PFSK-1 (cell line): Measurements from ENCODE around the gene PPP2R1B.

Experiments
- POLR2AphosphoS5 ChIP-seq: IDR thresholded peaks from 2 replicates; pipeline ENCODE4 v1.6.1; 2012; ENCODE audit warnings: low read depth, mild to moderate bottlenecking, control low read depth, low read length, moderate library complexity
- SIN3A ChIP-seq: IDR thresholded peaks from 2 replicates; pipeline ENCODE4 v1.6.1; 2012; ENCODE audit warnings: mild to moderate bottlenecking, low read length, moderate library complexity, borderline replicate concordance; ENCODE audit not compliant: insufficient read depth
- TAF1 ChIP-seq: IDR thresholded peaks from 2 replicates; pipeline ENCODE4 v1.6.1; 2012; ENCODE audit warnings: low read length, control low read depth, borderline replicate concordance; ENCODE audit not compliant: insufficient read depth
- TF ChIP-seq, protein P1 (sequence below), 2 experiments: IDR thresholded peaks; 2 replicates each; pipeline versions ENCODE4 v1.6.1 to v1.8.0; 2011 to 2012; ENCODE audit warnings: low read depth in 2 of 2, low read length in 2 of 2, control low read depth in 1 of 2, inconsistent platforms in 1 of 2, mild to moderate bottlenecking in 1 of 2, moderate library complexity in 1 of 2; ENCODE audit not compliant: insufficient read depth in 1 of 2

DNA sequence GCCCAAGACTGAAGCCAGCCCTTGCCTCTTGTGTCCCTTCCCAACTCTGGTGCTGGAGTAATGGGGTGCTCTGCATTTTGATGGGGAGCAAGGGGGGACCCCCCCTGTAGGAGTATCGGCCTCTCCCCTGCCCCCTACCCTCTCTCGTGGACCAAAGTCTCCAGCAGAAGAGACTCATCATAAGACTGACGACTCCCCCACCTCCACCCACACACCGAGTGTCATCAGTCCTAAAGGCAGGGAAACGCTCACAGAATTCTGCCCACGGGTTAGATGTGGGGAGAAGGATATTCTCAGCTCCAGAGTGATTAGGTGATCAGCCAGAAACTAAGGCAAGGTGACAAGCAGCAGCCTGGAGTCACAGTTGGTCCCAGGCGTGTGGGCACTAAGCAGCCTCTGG, 38.8 kb downstream of the PPP2R1B start:
- TF ChIP-seq, protein P1, sequence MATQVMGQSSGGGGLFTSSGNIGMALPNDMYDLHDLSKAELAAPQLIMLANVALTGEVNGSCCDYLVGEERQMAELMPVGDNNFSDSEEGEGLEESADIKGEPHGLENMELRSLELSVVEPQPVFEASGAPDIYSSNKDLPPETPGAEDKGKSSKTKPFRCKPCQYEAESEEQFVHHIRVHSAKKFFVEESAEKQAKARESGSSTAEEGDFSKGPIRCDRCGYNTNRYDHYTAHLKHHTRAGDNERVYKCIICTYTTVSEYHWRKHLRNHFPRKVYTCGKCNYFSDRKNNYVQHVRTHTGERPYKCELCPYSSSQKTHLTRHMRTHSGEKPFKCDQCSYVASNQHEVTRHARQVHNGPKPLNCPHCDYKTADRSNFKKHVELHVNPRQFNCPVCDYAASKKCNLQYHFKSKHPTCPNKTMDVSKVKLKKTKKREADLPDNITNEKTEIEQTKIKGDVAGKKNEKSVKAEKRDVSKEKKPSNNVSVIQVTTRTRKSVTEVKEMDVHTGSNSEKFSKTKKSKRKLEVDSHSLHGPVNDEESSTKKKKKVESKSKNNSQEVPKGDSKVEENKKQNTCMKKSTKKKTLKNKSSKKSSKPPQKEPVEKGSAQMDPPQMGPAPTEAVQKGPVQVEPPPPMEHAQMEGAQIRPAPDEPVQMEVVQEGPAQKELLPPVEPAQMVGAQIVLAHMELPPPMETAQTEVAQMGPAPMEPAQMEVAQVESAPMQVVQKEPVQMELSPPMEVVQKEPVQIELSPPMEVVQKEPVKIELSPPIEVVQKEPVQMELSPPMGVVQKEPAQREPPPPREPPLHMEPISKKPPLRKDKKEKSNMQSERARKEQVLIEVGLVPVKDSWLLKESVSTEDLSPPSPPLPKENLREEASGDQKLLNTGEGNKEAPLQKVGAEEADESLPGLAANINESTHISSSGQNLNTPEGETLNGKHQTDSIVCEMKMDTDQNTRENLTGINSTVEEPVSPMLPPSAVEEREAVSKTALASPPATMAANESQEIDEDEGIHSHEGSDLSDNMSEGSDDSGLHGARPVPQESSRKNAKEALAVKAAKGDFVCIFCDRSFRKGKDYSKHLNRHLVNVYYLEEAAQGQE (IDR thresholded peaks at IDR 0.05; ENCODE audit: insufficient read depth in 1 of 2, low read depth in 2 of 2, low read length in 2 of 2) = no peak
- no peak for TF ChIP-seq TAF1
- no peak for TF ChIP-seq POLR2AphosphoS5
- TF ChIP-seq SIN3A = no peak
